ENCODE measurements around the gene TIMP3.

- TF ChIP-seq CTCF (IDR thresholded peaks at IDR 0.05) (no peak), ATF2 (CRISPR knock-in tag; IDR thresholded peaks at IDR 0.05; ENCODE audit: borderline replicate concordance, low read depth) (no peak), CREM (CRISPR knock-in tag; IDR thresholded peaks at IDR 0.05) (no peak), USF1 (CRISPR knock-in tag; IDR thresholded peaks at IDR 0.05) (no peak), TCF7 (CRISPR knock-in tag; IDR thresholded peaks at IDR 0.05; ENCODE audit: low read depth) (no peak), NR2C2 (CRISPR knock-in tag; IDR thresholded peaks at IDR 0.05) (no peak), ZBTB43 (CRISPR knock-in tag; IDR thresholded peaks at IDR 0.05) (no peak), USF2 (CRISPR knock-in tag; IDR thresholded peaks at IDR 0.05) (no peak), MLX (CRISPR knock-in tag; IDR thresholded peaks at IDR 0.05) (no peak)
Observed at GRCh38 chr22:32864041-32864440, 62.5 kb downstream of the TIMP3 start.
